ENCODE results near the gene TMEM165.

The TMEM165 gene

GRCh38 chr4:55439023-55439422, 43.3 kb downstream of the TMEM165 start:
- no peak for DNase-seq (ENCODE audit: low read depth)
- no peak for TF ChIP-seq CTCF (IDR thresholded peaks at IDR 0.05; ENCODE audit: low read depth, low read length, missing control alignments)
- no peak overlapping the region for H3K4me3 ChIP-seq (ENCODE audit: low read depth, low read length)

- no peak overlapping the region for H3K4me3 ChIP-seq (ENCODE audit: low read depth, low read length)
- no peak for TF ChIP-seq CTCF (IDR thresholded peaks at IDR 0.05; ENCODE audit: low read depth, low read length, missing control alignments)
- DNase-seq (ENCODE audit: low read depth), result peak; percentile 15
These were observed 45.0 kb downstream of the TMEM165 start for GRCh38 chr4:55440786-55441185.

GRCh38 chr4:55442541-55442940, 46.8 kb downstream of the TMEM165 start:
- DNase-seq (ENCODE audit: low read depth), result no peak
- H3K4me3 ChIP-seq (ENCODE audit: low read depth, low read length), result no peak overlapping the region
- no peak for TF ChIP-seq CTCF (IDR thresholded peaks at IDR 0.05; ENCODE audit: low read depth, low read length, missing control alignments)

GRCh38 chr4:55444827-55445226, 49.1 kb downstream of the TMEM165 start:
- TF ChIP-seq CTCF (IDR thresholded peaks at IDR 0.05; ENCODE audit: low read depth, low read length, missing control alignments), result peak; percentile 30
- no peak for DNase-seq (ENCODE audit: low read depth)
- H3K4me3 ChIP-seq (ENCODE audit: low read depth, low read length), result no peak overlapping the region

GRCh38 chr4:55445921-55446577, 50.3 kb downstream of the TMEM165 start:
- no peak for DNase-seq (ENCODE audit: low read depth)
- H3K4me3 ChIP-seq (ENCODE audit: low read depth, low read length), result no peak overlapping the region
- no peak for TF ChIP-seq CTCF (IDR thresholded peaks at IDR 0.05; ENCODE audit: low read depth, low read length, missing control alignments)

GRCh38 chr4:55446578-55446922, 50.8 kb downstream of the TMEM165 start:
- no peak for TF ChIP-seq CTCF (IDR thresholded peaks at IDR 0.05; ENCODE audit: low read depth, low read length, missing control alignments)
- H3K4me3 ChIP-seq (ENCODE audit: low read depth, low read length), result no peak overlapping the region
- no peak for DNase-seq (ENCODE audit: low read depth)

GRCh38 chr4:55447108-55447708, 51.5 kb downstream of the TMEM165 start:
- no peak overlapping the region for H3K4me3 ChIP-seq (ENCODE audit: low read depth, low read length)
- DNase-seq (ENCODE audit: low read depth), result no peak
- TF ChIP-seq CTCF (IDR thresholded peaks at IDR 0.05; ENCODE audit: low read depth, low read length, missing control alignments), result no peak

Data from GM12864 (cell line).